ENCODE measurements around the gene MRPL44.
"Not testable (repeated sequence)": the region's sequence is repeated elsewhere in the genome, so short reads cannot be mapped to it uniquely, and the experiment has no call there.

Gene MRPL44

GRCh38 chr2:223937535-223937934 is 19.7 kb upstream of the MRPL44 start:
- H3K9ac ChIP-seq (ENCODE audit: low read depth, low read length, poor library complexity): no peak overlapping the region
- H3K4me2 ChIP-seq (ENCODE audit: insufficient read depth, low read length, poor library complexity, severe bottlenecking): no peak overlapping the region
- no peak overlapping the region for H3K4me3 ChIP-seq (ENCODE audit: low read length in 2 of 2)
- peaks cover 0 to 3% of the 10 kb centered on the region in 2 donors for H3K4me1 ChIP-seq (ENCODE audit: control insufficient read depth in 2 of 2, insufficient read depth in 1 of 2, low read depth in 1 of 2, low read length in 2 of 2)
- H4K91ac ChIP-seq (ENCODE audit: low read depth, low read length, poor library complexity): no peak overlapping the region
- H2BK15ac ChIP-seq (ENCODE audit: low read length): no peak overlapping the region
- H2AK5ac ChIP-seq (ENCODE audit: low read depth, low read length): no peak overlapping the region
- no peak overlapping the region for H2BK120ac ChIP-seq (ENCODE audit: low read depth, low read length)
- no peak overlapping the region for H2BK5ac ChIP-seq (ENCODE audit: low read length)
- no peaks in the 10 kb centered on the region for H3K9me3 ChIP-seq (replicated peaks in 1 of 2; ENCODE audit: control insufficient read depth in 2 of 2, insufficient read depth in 1 of 2, low read depth in 1 of 2, low read length in 2 of 2)
- no peak overlapping the region for H3K18ac ChIP-seq (ENCODE audit: low read length)
- no peak for DNase-seq (ENCODE audit: low spot score)
- no CpG with 5 or more reads among the region's 1 CpG for WGBS, 2 donors (ENCODE audit: extremely low coverage in 2 of 2, insufficient read length in 2 of 2, insufficient replicate concordance in 1 of 2)
- no peak overlapping the region for H2BK12ac ChIP-seq (ENCODE audit: low read length)
- H2AFZ ChIP-seq (ENCODE audit: low read length): no peak overlapping the region
- H4K8ac ChIP-seq (ENCODE audit: low read depth, low read length): no peak overlapping the region
- H3K27ac ChIP-seq (replicated peaks; ENCODE audit: low read length): no peak overlapping the region
- H3K4ac ChIP-seq (ENCODE audit: low read length): no peak overlapping the region
- peaks cover 0 to 6% of the 10 kb centered on the region in 2 donors for H3K36me3 ChIP-seq (replicated peaks in 1 of 2; ENCODE audit: control insufficient read depth in 2 of 2, insufficient read depth in 2 of 2, low read length in 2 of 2)
- H3K14ac ChIP-seq (ENCODE audit: low read length): no peak overlapping the region
- H3K79me1 ChIP-seq (ENCODE audit: low read depth, low read length): peaks cover 2% of the 10 kb centered on the region
- no peak overlapping the region for H3K23ac ChIP-seq (ENCODE audit: low read depth, low read length, poor library complexity)
- no peaks in the 10 kb centered on the region for H3K27me3 ChIP-seq (ENCODE audit: control insufficient read depth in 3 of 3, insufficient read depth in 3 of 3, low read depth in 1 of 3, low read length in 3 of 3)

GRCh38 chr2:223939438-223939837 is 17.8 kb upstream of the MRPL44 start:
- not testable (repeated sequence) for H3K18ac ChIP-seq (ENCODE audit: low read length); H3K4me3 ChIP-seq (ENCODE audit: low read length in 2 of 2); H4K8ac ChIP-seq (ENCODE audit: low read depth, low read length); H3K27ac ChIP-seq (replicated peaks; ENCODE audit: low read length); H2BK12ac ChIP-seq (ENCODE audit: low read length); H2AK5ac ChIP-seq (ENCODE audit: low read depth, low read length); H3K9me3 ChIP-seq (replicated peaks in 1 of 2; ENCODE audit: control insufficient read depth in 2 of 2, insufficient read depth in 1 of 2, low read depth in 1 of 2, low read length in 2 of 2); H3K23ac ChIP-seq (ENCODE audit: low read depth, low read length, poor library complexity); H3K36me3 ChIP-seq (replicated peaks in 1 of 2; ENCODE audit: control insufficient read depth in 2 of 2, insufficient read depth in 2 of 2, low read length in 2 of 2); H2BK5ac ChIP-seq (ENCODE audit: low read length); DNase-seq (ENCODE audit: low spot score); H3K14ac ChIP-seq (ENCODE audit: low read length); H2BK15ac ChIP-seq (ENCODE audit: low read length); H3K4me2 ChIP-seq (ENCODE audit: insufficient read depth, low read length, poor library complexity, severe bottlenecking); H3K79me1 ChIP-seq (ENCODE audit: low read depth, low read length); H3K9ac ChIP-seq (ENCODE audit: low read depth, low read length, poor library complexity); H4K91ac ChIP-seq (ENCODE audit: low read depth, low read length, poor library complexity); H3K27me3 ChIP-seq (ENCODE audit: control insufficient read depth in 3 of 3, insufficient read depth in 3 of 3, low read depth in 1 of 3, low read length in 3 of 3); H3K4me1 ChIP-seq (ENCODE audit: control insufficient read depth in 2 of 2, insufficient read depth in 1 of 2, low read depth in 1 of 2, low read length in 2 of 2); H2BK120ac ChIP-seq (ENCODE audit: low read depth, low read length); H3K4ac ChIP-seq (ENCODE audit: low read length); H2AFZ ChIP-seq (ENCODE audit: low read length)
- WGBS, 2 donors (ENCODE audit: extremely low coverage in 2 of 2, insufficient read length in 2 of 2, insufficient replicate concordance in 1 of 2): no CpG with 5 or more reads among the region's 2 CpGs

- Histone ChIP-seq H2AFZ (ENCODE audit: low read length) (no peak overlapping the region), H4K8ac (ENCODE audit: low read depth, low read length) (no peak overlapping the region), H3K4me1 (ENCODE audit: control insufficient read depth in 2 of 2, insufficient read depth in 1 of 2, low read depth in 1 of 2, low read length in 2 of 2) (peaks cover 4 to 8% of the 10 kb centered on the region in 2 donors), H3K79me1 (ENCODE audit: low read depth, low read length) (peaks cover 7% of the 10 kb centered on the region), H2BK5ac (ENCODE audit: low read length) (no peak overlapping the region), H3K14ac (ENCODE audit: low read length) (no peak overlapping the region), H2BK12ac (ENCODE audit: low read length) (no peak overlapping the region), H3K9me3 (replicated peaks in 1 of 2; ENCODE audit: control insufficient read depth in 2 of 2, insufficient read depth in 1 of 2, low read depth in 1 of 2, low read length in 2 of 2) (no peaks in the 10 kb centered on the region), H4K91ac (ENCODE audit: low read depth, low read length, poor library complexity) (no peak overlapping the region), H2AK5ac (ENCODE audit: low read depth, low read length) (no peak overlapping the region), H3K4me2 (ENCODE audit: insufficient read depth, low read length, poor library complexity, severe bottlenecking) (no peak overlapping the region), H3K9ac (ENCODE audit: low read depth, low read length, poor library complexity) (no peak overlapping the region), H3K36me3 (replicated peaks in 1 of 2; ENCODE audit: control insufficient read depth in 2 of 2, insufficient read depth in 2 of 2, low read length in 2 of 2) (peaks cover 0 to 6% of the 10 kb centered on the region in 2 donors), H3K27me3 (ENCODE audit: control insufficient read depth in 3 of 3, insufficient read depth in 3 of 3, low read depth in 1 of 3, low read length in 3 of 3) (no peaks in the 10 kb centered on the region), H3K4ac (ENCODE audit: low read length) (no peak overlapping the region), H3K23ac (ENCODE audit: low read depth, low read length, poor library complexity) (no peak overlapping the region), H3K27ac (replicated peaks; ENCODE audit: low read length) (no peak overlapping the region), H2BK120ac (ENCODE audit: low read depth, low read length) (no peak overlapping the region), H2BK15ac (ENCODE audit: low read length) (no peak overlapping the region), H3K18ac (ENCODE audit: low read length) (no peak overlapping the region), H3K4me3 (ENCODE audit: low read length in 2 of 2) (no peak overlapping the region)
- DNase-seq (ENCODE audit: low spot score): no peak
- no CpG with 5 or more reads among the region's 12 CpGs for WGBS, 2 donors (ENCODE audit: extremely low coverage in 2 of 2, insufficient read length in 2 of 2, insufficient replicate concordance in 1 of 2)
These were observed 15.5 kb upstream of the MRPL44 start for GRCh38 chr2:223941579-223942277.

- H3K9ac ChIP-seq (ENCODE audit: low read depth, low read length, poor library complexity): no peak overlapping the region
- peaks cover 0 to 6% of the 10 kb centered on the region in 2 donors for H3K36me3 ChIP-seq (replicated peaks in 1 of 2; ENCODE audit: control insufficient read depth in 2 of 2, insufficient read depth in 2 of 2, low read length in 2 of 2)
- no peak overlapping the region for H3K4ac ChIP-seq (ENCODE audit: low read length)
- no peak overlapping the region for H4K91ac ChIP-seq (ENCODE audit: low read depth, low read length, poor library complexity)
- H3K79me1 ChIP-seq (ENCODE audit: low read depth, low read length): peaks cover 7% of the 10 kb centered on the region
- no peak for DNase-seq (ENCODE audit: low spot score)
- H3K4me1 ChIP-seq (ENCODE audit: control insufficient read depth in 2 of 2, insufficient read depth in 1 of 2, low read depth in 1 of 2, low read length in 2 of 2): peaks cover 8 to 9% of the 10 kb centered on the region in 2 donors
- no peaks in the 10 kb centered on the region for H3K27me3 ChIP-seq (ENCODE audit: control insufficient read depth in 3 of 3, insufficient read depth in 3 of 3, low read depth in 1 of 3, low read length in 3 of 3)
- no CpG with 5 or more reads among the region's 1 CpG for WGBS, 2 donors (ENCODE audit: extremely low coverage in 2 of 2, insufficient read length in 2 of 2, insufficient replicate concordance in 1 of 2)
- H3K4me2 ChIP-seq (ENCODE audit: insufficient read depth, low read length, poor library complexity, severe bottlenecking): no peak overlapping the region
- no peaks in the 10 kb centered on the region for H3K9me3 ChIP-seq (replicated peaks in 1 of 2; ENCODE audit: control insufficient read depth in 2 of 2, insufficient read depth in 1 of 2, low read depth in 1 of 2, low read length in 2 of 2)
- H3K4me3 ChIP-seq (ENCODE audit: low read length in 2 of 2): peak overlapping the region in 1 of 2 donors; percentile 74
- no peak overlapping the region for H3K23ac ChIP-seq (ENCODE audit: low read depth, low read length, poor library complexity)
- H4K8ac ChIP-seq (ENCODE audit: low read depth, low read length): no peak overlapping the region
- H3K18ac ChIP-seq (ENCODE audit: low read length): no peak overlapping the region
- no peak overlapping the region for H2BK15ac ChIP-seq (ENCODE audit: low read length)
- H2AK5ac ChIP-seq (ENCODE audit: low read depth, low read length): no peak overlapping the region
- no peak overlapping the region for H2AFZ ChIP-seq (ENCODE audit: low read length)
- H2BK12ac ChIP-seq (ENCODE audit: low read length): no peak overlapping the region
- H2BK120ac ChIP-seq (ENCODE audit: low read depth, low read length): no peak overlapping the region
- no peak overlapping the region for H2BK5ac ChIP-seq (ENCODE audit: low read length)
- no peak overlapping the region for H3K27ac ChIP-seq (replicated peaks; ENCODE audit: low read length)
- no peak overlapping the region for H3K14ac ChIP-seq (ENCODE audit: low read length)
These were observed 14.1 kb upstream of the MRPL44 start for GRCh38 chr2:223943135-223943534.

Data from neuronal stem cell (in vitro differentiated cells).